Keratinocyte (primary cell): ENCODE data around the gene FARP1.

ENCODE experiments used
- EZH2 ChIP-seq: IDR thresholded peaks from one replicate; pipeline ENCODE4 v1.6.1; 2012; ENCODE audit warnings: inconsistent platforms, mild to moderate bottlenecking, low read length, moderate library complexity
- TF ChIP-seq, protein P1 (sequence below), 3 experiments: IDR thresholded peaks in 1 of 3; conservative IDR thresholded peaks in 1 of 3; optimal IDR thresholded peaks in 1 of 3; 2 replicates in 2 of 3; 3 replicates in 1 of 3; pipeline versions ENCODE3 to v1.5.1; 2011; ENCODE audit warnings: low read length in 3 of 3, mild to moderate bottlenecking in 3 of 3, moderate library complexity in 2 of 3, control low read depth in 1 of 3, inconsistent platforms in 1 of 3; ENCODE audit not compliant: insufficient read depth in 2 of 3; ENCODE audit errors: extremely low read depth in 1 of 3

DNA sequence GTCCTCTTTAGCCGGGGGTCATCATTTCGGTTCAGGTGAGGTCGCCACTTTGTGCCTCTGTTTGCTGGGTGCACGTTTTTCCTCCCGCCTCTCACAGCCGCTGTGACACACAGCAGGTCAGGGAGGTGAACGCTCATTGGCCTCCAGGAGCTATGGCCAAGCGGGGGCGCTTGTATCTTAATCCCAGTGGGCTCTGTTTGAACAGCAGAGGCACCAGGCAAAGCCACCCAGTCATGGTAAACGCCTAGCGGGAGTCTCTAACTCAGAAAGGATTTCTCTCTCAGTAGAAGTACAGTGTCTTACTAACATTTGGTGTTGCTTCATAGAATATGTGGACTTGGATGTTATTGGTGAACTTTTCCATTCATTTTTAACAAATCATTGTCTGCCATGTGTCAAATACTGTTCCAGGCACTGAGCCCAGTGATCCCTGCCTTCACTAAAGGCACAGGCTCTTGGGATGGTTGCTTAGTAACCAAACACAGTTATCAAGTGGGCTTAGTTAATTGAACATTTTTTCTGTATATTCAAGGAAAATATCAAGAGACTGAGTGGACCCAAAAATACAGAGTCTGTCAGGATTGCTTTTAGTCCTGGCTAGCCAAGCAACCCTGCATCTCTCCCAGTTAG, 247.3 kb downstream of the FARP1 start:
- TF ChIP-seq, protein P1, sequence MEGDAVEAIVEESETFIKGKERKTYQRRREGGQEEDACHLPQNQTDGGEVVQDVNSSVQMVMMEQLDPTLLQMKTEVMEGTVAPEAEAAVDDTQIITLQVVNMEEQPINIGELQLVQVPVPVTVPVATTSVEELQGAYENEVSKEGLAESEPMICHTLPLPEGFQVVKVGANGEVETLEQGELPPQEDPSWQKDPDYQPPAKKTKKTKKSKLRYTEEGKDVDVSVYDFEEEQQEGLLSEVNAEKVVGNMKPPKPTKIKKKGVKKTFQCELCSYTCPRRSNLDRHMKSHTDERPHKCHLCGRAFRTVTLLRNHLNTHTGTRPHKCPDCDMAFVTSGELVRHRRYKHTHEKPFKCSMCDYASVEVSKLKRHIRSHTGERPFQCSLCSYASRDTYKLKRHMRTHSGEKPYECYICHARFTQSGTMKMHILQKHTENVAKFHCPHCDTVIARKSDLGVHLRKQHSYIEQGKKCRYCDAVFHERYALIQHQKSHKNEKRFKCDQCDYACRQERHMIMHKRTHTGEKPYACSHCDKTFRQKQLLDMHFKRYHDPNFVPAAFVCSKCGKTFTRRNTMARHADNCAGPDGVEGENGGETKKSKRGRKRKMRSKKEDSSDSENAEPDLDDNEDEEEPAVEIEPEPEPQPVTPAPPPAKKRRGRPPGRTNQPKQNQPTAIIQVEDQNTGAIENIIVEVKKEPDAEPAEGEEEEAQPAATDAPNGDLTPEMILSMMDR (optimal IDR thresholded peaks at IDR 0.05 in 1 of 3, IDR thresholded peaks at IDR 0.05 in 1 of 3, conservative IDR thresholded peaks at IDR 0.05 in 1 of 3; ENCODE audit: extremely low read depth in 1 of 3, insufficient read depth in 2 of 3, low read length in 3 of 3) = no peak
- no peak for TF ChIP-seq EZH2
